ENCODE measurements around the gene EOMES.

DNA sequence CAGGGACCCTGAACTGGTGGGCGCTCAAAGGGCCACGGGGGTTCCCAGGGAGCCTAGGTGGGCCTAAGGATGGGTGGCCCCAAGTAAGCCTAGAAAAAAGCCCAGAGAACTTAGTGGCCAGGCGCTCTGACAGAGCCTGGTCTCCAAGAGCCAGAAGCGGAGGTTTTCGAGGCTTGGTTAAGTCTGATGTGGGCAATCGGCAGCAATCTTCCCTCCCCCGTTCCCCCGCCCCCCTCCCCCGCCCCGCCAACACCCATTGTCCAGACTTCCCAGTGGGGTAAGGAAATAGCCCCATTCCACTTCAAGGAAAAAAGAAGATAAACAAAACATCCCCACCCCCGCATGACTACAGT, 6.7 kb downstream of the EOMES start:
- TF ChIP-seq, protein P1, sequence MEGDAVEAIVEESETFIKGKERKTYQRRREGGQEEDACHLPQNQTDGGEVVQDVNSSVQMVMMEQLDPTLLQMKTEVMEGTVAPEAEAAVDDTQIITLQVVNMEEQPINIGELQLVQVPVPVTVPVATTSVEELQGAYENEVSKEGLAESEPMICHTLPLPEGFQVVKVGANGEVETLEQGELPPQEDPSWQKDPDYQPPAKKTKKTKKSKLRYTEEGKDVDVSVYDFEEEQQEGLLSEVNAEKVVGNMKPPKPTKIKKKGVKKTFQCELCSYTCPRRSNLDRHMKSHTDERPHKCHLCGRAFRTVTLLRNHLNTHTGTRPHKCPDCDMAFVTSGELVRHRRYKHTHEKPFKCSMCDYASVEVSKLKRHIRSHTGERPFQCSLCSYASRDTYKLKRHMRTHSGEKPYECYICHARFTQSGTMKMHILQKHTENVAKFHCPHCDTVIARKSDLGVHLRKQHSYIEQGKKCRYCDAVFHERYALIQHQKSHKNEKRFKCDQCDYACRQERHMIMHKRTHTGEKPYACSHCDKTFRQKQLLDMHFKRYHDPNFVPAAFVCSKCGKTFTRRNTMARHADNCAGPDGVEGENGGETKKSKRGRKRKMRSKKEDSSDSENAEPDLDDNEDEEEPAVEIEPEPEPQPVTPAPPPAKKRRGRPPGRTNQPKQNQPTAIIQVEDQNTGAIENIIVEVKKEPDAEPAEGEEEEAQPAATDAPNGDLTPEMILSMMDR (IDR thresholded peaks at IDR 0.05; ENCODE audit: low read depth, low read length, poor library complexity, severe bottlenecking) = no peak
- TF ChIP-seq EZH2phosphoT487 (IDR thresholded peaks at IDR 0.05; ENCODE audit: borderline replicate concordance, low read length) = no peak

All from DOHH2 (cell line).